Cardiac muscle cell (in vitro differentiated cells and primary cell): ENCODE data around the gene CACNA2D2. TPM values are rescaled to one million over a fixed set of nuclear protein-coding genes. Genes with fewer than 3 reads are reported as not detected.

Source experiments
- DNase-seq, 2 donors: peaks; one replicate each; pipeline versions ENCODE4 v3.0.0 to v3.0.0-alpha.2; 2010 to 2017; ENCODE audit warnings: low read depth in 1 of 2, low spot score in 1 of 2
- H3K27ac ChIP-seq: fragments of 200-600 bp; sonication (generic); 2 replicates; pipeline ENCODE4 v1.5.1; 2016
- H3K27me3 ChIP-seq: fragments of 200-600 bp; sonication (generic); 2 replicates; pipeline ENCODE4 v1.6.0; 2016; ENCODE audit warnings: control low read depth
- H3K36me3 ChIP-seq: fragments of 200-600 bp; sonication (generic); 2 replicates; pipeline ENCODE4 v1.5.1; 2016; ENCODE audit warnings: control low read depth
- H3K4me1 ChIP-seq: fragments of 200-600 bp; sonication (generic); 2 replicates; pipeline ENCODE4 v1.8.1; 2017; ENCODE audit warnings: low read depth, mild to moderate bottlenecking, mixed run types
- H3K4me3 ChIP-seq: fragments of 200-600 bp; sonication (generic); 2 replicates; pipeline ENCODE4 v1.5.1; 2016; ENCODE audit warnings: mild to moderate bottlenecking
- H3K9me3 ChIP-seq: fragments of 200-600 bp; sonication (generic); 2 replicates; pipeline ENCODE4 v1.5.1; 2017; ENCODE audit warnings: low read depth, mild to moderate bottlenecking, control low read depth
- polyA plus RNA-seq: library from polyadenylated mRNA; unstranded; fragments of >200 nt; fragmentation: Nextera tagmentation; extraction: Ambion mirVana; gene quantifications from 2 replicates; pipeline ENCODE4 v1.2.1, GENCODE V29; 2016
- total RNA-seq: library from RNA; depleted of rRNA; stranded (reverse); fragments of >200 nt; gene quantifications from 2 replicates; pipeline ENCODE4 v1.2.3, GENCODE V29; 2016
- TF ChIP-seq, protein P1 (sequence below): IDR thresholded peaks from 2 replicates; pipeline ENCODE4 v1.5.1; 2012; ENCODE audit warnings: low read depth, mild to moderate bottlenecking, low read length

The CACNA2D2 gene
- total and polyA plus RNA-seq, 2 experiments from 2014 or later = 5.4 to 8.7 TPM

- Histone ChIP-seq H3K27me3 (no peaks in the 10 kb centered on the region), H3K9me3 (no peaks in the 10 kb centered on the region), H3K36me3 (no peaks in the 10 kb centered on the region), H3K27ac (no peak overlapping the region), H3K4me3 (peak overlapping the region; percentile 32), H3K4me1 (no peaks in the 10 kb centered on the region)
- no peak for DNase-seq
- TF ChIP-seq, protein P1, sequence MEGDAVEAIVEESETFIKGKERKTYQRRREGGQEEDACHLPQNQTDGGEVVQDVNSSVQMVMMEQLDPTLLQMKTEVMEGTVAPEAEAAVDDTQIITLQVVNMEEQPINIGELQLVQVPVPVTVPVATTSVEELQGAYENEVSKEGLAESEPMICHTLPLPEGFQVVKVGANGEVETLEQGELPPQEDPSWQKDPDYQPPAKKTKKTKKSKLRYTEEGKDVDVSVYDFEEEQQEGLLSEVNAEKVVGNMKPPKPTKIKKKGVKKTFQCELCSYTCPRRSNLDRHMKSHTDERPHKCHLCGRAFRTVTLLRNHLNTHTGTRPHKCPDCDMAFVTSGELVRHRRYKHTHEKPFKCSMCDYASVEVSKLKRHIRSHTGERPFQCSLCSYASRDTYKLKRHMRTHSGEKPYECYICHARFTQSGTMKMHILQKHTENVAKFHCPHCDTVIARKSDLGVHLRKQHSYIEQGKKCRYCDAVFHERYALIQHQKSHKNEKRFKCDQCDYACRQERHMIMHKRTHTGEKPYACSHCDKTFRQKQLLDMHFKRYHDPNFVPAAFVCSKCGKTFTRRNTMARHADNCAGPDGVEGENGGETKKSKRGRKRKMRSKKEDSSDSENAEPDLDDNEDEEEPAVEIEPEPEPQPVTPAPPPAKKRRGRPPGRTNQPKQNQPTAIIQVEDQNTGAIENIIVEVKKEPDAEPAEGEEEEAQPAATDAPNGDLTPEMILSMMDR = no peak
Measured at GRCh38 chr3:50364573-50365079, 138.8 kb downstream of the CACNA2D2 start.

DNA sequence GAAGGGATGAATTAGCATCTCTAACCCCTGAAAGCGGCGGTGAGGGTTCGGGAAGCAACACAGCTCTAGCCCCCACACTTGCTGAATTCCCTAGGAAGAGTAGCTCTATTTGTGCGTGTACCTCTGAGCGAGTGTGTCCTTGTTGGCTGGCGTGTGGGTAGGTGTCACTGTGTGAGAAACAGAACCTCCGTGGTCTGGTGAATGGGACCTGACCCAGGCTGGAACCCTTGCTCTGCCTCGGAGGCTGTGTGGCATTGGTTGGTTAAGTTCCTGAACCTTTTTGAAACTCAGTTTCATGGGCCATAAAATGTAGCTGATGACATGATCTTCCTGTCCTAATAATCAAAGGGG, 143.7 kb downstream of the CACNA2D2 start:
- H3K4me1 ChIP-seq = peaks cover 21% of the 10 kb centered on the region
- DNase-seq = no peak
- no peaks in the 10 kb centered on the region for H3K9me3 ChIP-seq
- no peak overlapping the region for H3K27ac ChIP-seq
- TF ChIP-seq, protein P1 = no peak
- H3K36me3 ChIP-seq = peaks cover 6% of the 10 kb centered on the region
- H3K4me3 ChIP-seq = no peak overlapping the region
- no peaks in the 10 kb centered on the region for H3K27me3 ChIP-seq

DNA sequence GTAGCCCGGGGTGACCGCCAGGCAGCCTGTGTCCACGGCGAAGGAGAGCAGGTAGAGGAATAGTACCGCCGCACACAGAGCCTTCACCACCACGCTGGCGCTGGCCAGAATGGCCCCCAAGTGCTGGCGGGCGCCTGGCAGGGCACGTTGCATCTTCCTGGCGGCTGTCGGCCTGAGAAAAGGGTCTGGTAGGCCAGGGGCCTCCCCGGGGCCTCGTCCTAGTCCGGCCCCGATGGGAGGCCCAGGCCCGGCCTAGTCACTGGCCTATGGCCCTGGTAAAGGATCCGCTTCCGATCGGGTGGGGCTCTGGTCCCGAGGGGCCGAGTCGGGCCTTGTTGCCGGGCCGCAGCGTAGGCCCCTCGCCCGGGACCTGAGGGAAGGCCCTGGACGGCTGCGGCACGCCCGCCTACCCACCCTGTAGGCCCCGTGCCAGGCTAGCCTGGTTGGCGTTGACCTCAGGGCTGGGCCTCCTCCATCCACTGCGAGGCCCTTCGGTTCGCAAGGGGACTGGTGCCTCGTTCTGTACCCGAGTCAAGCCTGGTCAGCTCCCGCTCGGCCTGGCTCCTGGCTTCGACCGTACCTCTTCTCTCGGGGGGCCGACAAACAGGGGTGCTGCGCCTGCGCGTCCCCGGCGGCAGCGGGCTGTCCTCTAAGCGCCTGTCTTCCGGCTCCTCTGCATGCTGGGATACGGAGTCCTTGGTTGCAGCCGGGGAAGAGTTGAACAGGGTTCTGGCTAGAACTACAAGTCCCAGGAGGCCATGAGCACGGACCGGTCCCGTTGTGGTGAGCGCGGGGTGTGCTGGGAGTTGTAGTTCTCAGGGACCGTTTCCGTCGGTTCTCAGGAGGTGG, 144.3 kb downstream of the CACNA2D2 start, which contains the start of gene TMEM115:
TMEM115 (minus strand) TSS at position 611 of the 849 bp plus-strand sequence; CDS start at position 153, 458 bp downstream.
- Histone ChIP-seq H3K36me3 (peaks cover 10% of the 10 kb centered on the region), H3K9me3 (no peaks in the 10 kb centered on the region), H3K27ac (peak within 1 kb of the TSS; percentile 89), H3K27me3 (no peaks in the 10 kb centered on the region), H3K4me1 (peaks cover 21% of the 10 kb centered on the region), H3K4me3 (peak within 1 kb of the TSS; percentile 86)
- DNase-seq = peak; percentile 98 to 99
- TF ChIP-seq, protein P1 = no peak

GRCh38 chr3:50358355-50358910, 145.0 kb downstream of the CACNA2D2 start:
- Histone ChIP-seq H3K27me3 (no peaks in the 10 kb centered on the region), H3K27ac (peak overlapping the region; percentile 89), H3K36me3 (peaks cover 10% of the 10 kb centered on the region), H3K9me3 (no peaks in the 10 kb centered on the region), H3K4me1 (peaks cover 21% of the 10 kb centered on the region), H3K4me3 (peak overlapping the region; percentile 86)
- TF ChIP-seq, protein P1 = no peak
- DNase-seq = no peak

DNA sequence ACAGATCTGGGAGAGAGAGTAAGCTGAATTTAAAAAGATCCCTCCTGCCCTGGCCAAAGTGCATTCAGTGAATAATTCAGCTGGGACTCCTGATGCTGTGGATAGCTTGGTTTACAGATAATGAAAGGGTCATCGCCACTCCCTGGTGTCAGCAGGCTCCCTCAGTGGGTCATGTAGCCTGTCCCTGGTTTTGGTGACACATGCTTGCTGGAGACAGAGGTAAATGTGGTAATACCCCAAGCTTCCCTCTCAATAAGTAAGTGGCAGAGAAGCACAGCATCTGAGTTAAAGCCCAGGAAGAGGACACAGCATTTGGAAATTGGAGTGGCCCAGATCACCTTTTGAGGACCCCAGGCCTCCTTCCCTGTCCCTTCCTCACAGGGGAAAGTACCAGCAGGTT, 146.0 kb downstream of the CACNA2D2 start:
- TF ChIP-seq, protein P1 = no peak
- no peaks in the 10 kb centered on the region for H3K9me3 ChIP-seq
- no peak for DNase-seq
- peaks cover 10% of the 10 kb centered on the region for H3K36me3 ChIP-seq
- peaks cover 21% of the 10 kb centered on the region for H3K4me1 ChIP-seq
- H3K4me3 ChIP-seq = peak overlapping the region; percentile 17
- no peaks in the 10 kb centered on the region for H3K27me3 ChIP-seq
- H3K27ac ChIP-seq = no peak overlapping the region
